HTERT RPE-1 (cell line): ENCODE measurements around the gene SEC16B.

Experiments
- in situ Hi-C: fragments of 300-500 bp; cut with MboI; formaldehyde crosslinking; loops from 4 replicates; pipeline ENCODE4 v1.14.3; 2020; ENCODE audit warnings: low sequenced_read_pairs

The SEC16B gene

GRCh38 chr1:177913762-177914540 lies 55.9 kb downstream of the SEC16B start:
- in situ Hi-C loops, result no loop called here

- in situ Hi-C loops, result no loop called here
Observed at GRCh38 chr1:177912991-177913390, 56.9 kb downstream of the SEC16B start.

- in situ Hi-C loops, result no loop called here
Observed at GRCh38 chr1:177909416-177909815, 60.4 kb downstream of the SEC16B start.

GRCh38 chr1:177907000-177907399 lies 62.9 kb downstream of the SEC16B start:
- in situ Hi-C loops, result no loop called here

- in situ Hi-C loops, result no loop called here
Observed at GRCh38 chr1:177905686-177906085, 64.2 kb downstream of the SEC16B start.

GRCh38 chr1:177902266-177902665 lies 67.6 kb downstream of the SEC16B start:
- in situ Hi-C loops, result no loop called here

- in situ Hi-C loops, result no loop called here
Observed at GRCh38 chr1:177897998-177898654, 71.7 kb downstream of the SEC16B start.

- in situ Hi-C loops, result no loop called here
Observed at GRCh38 chr1:177897281-177897997, 72.4 kb downstream of the SEC16B start.
